ENCODE results near the gene PAX7. TPM values are rescaled to one million over a fixed set of nuclear protein-coding genes. Genes with fewer than 3 reads are reported as not detected.

The PAX7 gene
- total and polyA plus RNA-seq, 2 experiments from 2014 or later, result not detected

- no peak for TF ChIP-seq CTCF (IDR thresholded peaks at IDR 0.05; ENCODE audit: low read depth, low read length)
- no peak overlapping the region for H3K27ac ChIP-seq
- H3K4me3 ChIP-seq, result no peak overlapping the region
- no peaks in the 10 kb centered on the region for H3K36me3 ChIP-seq
- DNase-seq (ENCODE audit: low read depth in 1 of 2, low spot score in 1 of 2), result no peak
- H3K9me3 ChIP-seq (ENCODE audit: low read depth), result no peaks in the 10 kb centered on the region
- peaks cover 7% of the 10 kb centered on the region for H3K4me1 ChIP-seq (ENCODE audit: low read depth)
- H3K27me3 ChIP-seq, result peaks cover 96% of the 10 kb centered on the region
These were observed 24.0 kb downstream of the PAX7 start for GRCh38 chr1:18654599-18654998.

GRCh38 chr1:18657506-18658201 is 27.0 kb downstream of the PAX7 start:
- no peak for DNase-seq (ENCODE audit: low read depth in 1 of 2, low spot score in 1 of 2)
- H3K4me1 ChIP-seq (ENCODE audit: low read depth), result no peaks in the 10 kb centered on the region
- no peak overlapping the region for H3K4me3 ChIP-seq
- no peaks in the 10 kb centered on the region for H3K9me3 ChIP-seq (ENCODE audit: low read depth)
- peaks cover 96% of the 10 kb centered on the region for H3K27me3 ChIP-seq
- no peak overlapping the region for H3K27ac ChIP-seq
- no peaks in the 10 kb centered on the region for H3K36me3 ChIP-seq
- no peak for TF ChIP-seq CTCF (IDR thresholded peaks at IDR 0.05; ENCODE audit: low read depth, low read length)

- Histone ChIP-seq H3K9me3 (ENCODE audit: low read depth) (no peaks in the 10 kb centered on the region), H3K27ac (no peak overlapping the region), H3K4me1 (ENCODE audit: low read depth) (no peaks in the 10 kb centered on the region), H3K4me3 (no peak overlapping the region), H3K27me3 (peaks cover 96% of the 10 kb centered on the region), H3K36me3 (no peaks in the 10 kb centered on the region)
- no peak for TF ChIP-seq CTCF (IDR thresholded peaks at IDR 0.05; ENCODE audit: low read depth, low read length)
- no peak for DNase-seq (ENCODE audit: low read depth in 1 of 2, low spot score in 1 of 2)
These were observed 28.2 kb downstream of the PAX7 start for GRCh38 chr1:18658831-18659230.

GRCh38 chr1:18661404-18662285 is 31.0 kb downstream of the PAX7 start:
- no peak for DNase-seq (ENCODE audit: low read depth in 1 of 2, low spot score in 1 of 2)
- no peaks in the 10 kb centered on the region for H3K9me3 ChIP-seq (ENCODE audit: low read depth)
- no peak for TF ChIP-seq CTCF (IDR thresholded peaks at IDR 0.05; ENCODE audit: low read depth, low read length)
- H3K27ac ChIP-seq, result no peak overlapping the region
- H3K4me3 ChIP-seq, result no peak overlapping the region
- H3K4me1 ChIP-seq (ENCODE audit: low read depth), result no peaks in the 10 kb centered on the region
- no peaks in the 10 kb centered on the region for H3K36me3 ChIP-seq
- peaks cover 93% of the 10 kb centered on the region for H3K27me3 ChIP-seq

- no peak for DNase-seq (ENCODE audit: low read depth in 1 of 2, low spot score in 1 of 2)
- Histone ChIP-seq H3K4me1 (ENCODE audit: low read depth) (no peaks in the 10 kb centered on the region), H3K9me3 (ENCODE audit: low read depth) (no peaks in the 10 kb centered on the region), H3K36me3 (no peaks in the 10 kb centered on the region), H3K4me3 (no peak overlapping the region), H3K27ac (no peak overlapping the region), H3K27me3 (peaks cover 93% of the 10 kb centered on the region)
- TF ChIP-seq CTCF (IDR thresholded peaks at IDR 0.05; ENCODE audit: low read depth, low read length), result no peak
These were observed 31.6 kb downstream of the PAX7 start for GRCh38 chr1:18662286-18662639.

Data from cardiac muscle cell (in vitro differentiated cells and primary cell).